Transverse colon (tissue), 4 donors: ENCODE measurements around the gene WDCP. TPM values are rescaled to one million over a fixed set of nuclear protein-coding genes. Genes with fewer than 3 reads are reported as not detected.

Source experiments
- DNase-seq: peaks from one replicate; pipeline ENCODE4 v3.0.0-alpha.2; 2019
- H3K27ac ChIP-seq, 4 donors: fragments of 200-600 bp; sonication (generic); 2 replicates each; pipeline ENCODE4 v1.5.1; 2016 to 2018; ENCODE audit warnings: inconsistent platforms in 4 of 4
- H3K27me3 ChIP-seq: fragments of 200-600 bp; sonication (generic); 2 replicates; pipeline ENCODE4 v1.5.1; 2017; ENCODE audit warnings: inconsistent platforms
- H3K36me3 ChIP-seq, 4 donors: fragments of 200-600 bp; sonication (generic); 2 replicates each; pipeline ENCODE4 v1.5.1; 2017 to 2019; ENCODE audit warnings: inconsistent platforms in 4 of 4
- H3K4me1 ChIP-seq, 4 donors: fragments of 200-600 bp; sonication (generic); 2 replicates each; pipeline ENCODE4 v1.5.1; 2017 to 2020; ENCODE audit warnings: inconsistent platforms in 4 of 4
- H3K4me3 ChIP-seq, 4 donors: fragments of 200-600 bp; sonication (generic); 1 replicate in 1 of 4; 2 replicates in 3 of 4; pipeline versions ENCODE4 v1.5.1 to v1.6.1; 2017 to 2019; ENCODE audit warnings: inconsistent platforms in 4 of 4
- H3K9me3 ChIP-seq, 2 donors: fragments of 200-600 bp; sonication (generic); 2 replicates each; pipeline ENCODE4 v1.5.1; 2017 to 2019; ENCODE audit warnings: inconsistent platforms in 2 of 2
- EP300 ChIP-seq: sonication (generic); formaldehyde crosslinking; IDR thresholded peaks from one replicate; pipeline ENCODE4 v1.6.1; 2017; ENCODE audit warnings: antibody characterized with exemption, low read depth
- POLR2A ChIP-seq: fragments of 450-650 bp; IDR thresholded peaks from one replicate; pipeline ENCODE4 v1.6.1; 2016; ENCODE audit warnings: antibody characterized with exemption, mild to moderate bottlenecking, moderate library complexity
- POLR2AphosphoS5 ChIP-seq, 3 donors: sonication (generic); formaldehyde crosslinking; IDR thresholded peaks; one replicate each; pipeline ENCODE4 v1.6.1; 2016; ENCODE audit warnings: antibody characterized with exemption in 3 of 3
- WGBS, 2 donors: methylation state at CpG; one replicate each; pipeline ENCODE4 v1.1.5; 2018; ENCODE audit warnings: low coverage in 1 of 2; 5-methylcytosine and 5-hydroxymethylcytosine counted together
- in situ Hi-C, 4 donors: fragments of 200-750 bp; cut with MboI; loops; one replicate each; pipeline versions ENCODE4 v1.15.0 to v1.15.1; 2017; ENCODE audit warnings: low sequenced_read_pairs in 3 of 4, low pct_ligation_motif_present in 1 of 4, low pct_unique_long_range_greater_than_20kb in 1 of 4
- intact Hi-C: fragments of 100-400 bp; cut with DNase I; formaldehyde crosslinking; loops from one replicate; pipeline ENCODE4 v1.15.1; 2023; ENCODE audit warnings: low total_unique reads
- total RNA-seq, 4 donors: library from RNA; depleted of rRNA; stranded (reverse); fragments of >200 nt; gene quantifications; one replicate each; pipeline ENCODE4 v1.1.0, GENCODE V29; 2016
- TF ChIP-seq, protein P1 (sequence below), 5 experiments: fragments of 200-600 bp in 3 of 5; fragments of 450-650 bp in 2 of 5; sonication (generic) in 3 of 5; IDR thresholded peaks; 1 replicate in 2 of 5; 2 replicates in 3 of 5; pipeline ENCODE4 v1.5.1; 2016 to 2017; ENCODE audit warnings: antibody characterized with exemption in 5 of 5, inconsistent platforms in 3 of 5, mild to moderate bottlenecking in 2 of 5, moderate library complexity in 1 of 5

The WDCP gene
- total RNA-seq, 4 donors from 2014 or later = 1.5 to 4.0 (median 3.0) TPM

DNA sequence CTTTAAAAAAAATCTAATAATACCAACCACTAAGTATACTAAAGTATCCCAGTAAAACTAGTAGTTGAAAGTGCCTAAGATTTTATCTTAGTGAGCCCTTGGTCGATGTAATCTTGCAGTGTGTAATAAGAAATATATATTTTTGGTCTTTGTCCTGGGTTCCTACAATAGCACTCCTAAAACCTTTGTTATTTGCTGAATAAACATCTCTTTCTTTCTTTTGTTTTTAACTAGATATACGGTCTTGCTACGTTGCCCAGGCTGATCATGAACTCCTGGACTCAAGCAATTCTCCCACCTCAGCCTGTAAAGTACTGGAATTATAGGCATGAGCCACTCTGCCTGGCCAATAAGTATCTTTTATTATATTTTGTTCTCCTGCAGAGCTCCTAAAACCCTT is 39.8 kb upstream of the WDCP start:
- in situ Hi-C loops = no loop called here
- Histone ChIP-seq H3K4me1 (peaks cover 8 to 25% (median 15%) of the 10 kb centered on the region in 4 donors), H3K36me3 (peaks cover 0 to 4% (median 0%) of the 10 kb centered on the region in 4 donors), H3K27me3 (no peaks in the 10 kb centered on the region), H3K9me3 (no peaks in the 10 kb centered on the region), H3K4me3 (no peak overlapping the region), H3K27ac (no peak overlapping the region)
- no peak for DNase-seq
- no peak for TF ChIP-seq POLR2AphosphoS5 (IDR thresholded peaks at IDR 0.05)
- intact Hi-C loops = no loop called here
- 77 to 81% methylated on average over 3 of the region's 3 CpGs for WGBS, 2 donors

DNA sequence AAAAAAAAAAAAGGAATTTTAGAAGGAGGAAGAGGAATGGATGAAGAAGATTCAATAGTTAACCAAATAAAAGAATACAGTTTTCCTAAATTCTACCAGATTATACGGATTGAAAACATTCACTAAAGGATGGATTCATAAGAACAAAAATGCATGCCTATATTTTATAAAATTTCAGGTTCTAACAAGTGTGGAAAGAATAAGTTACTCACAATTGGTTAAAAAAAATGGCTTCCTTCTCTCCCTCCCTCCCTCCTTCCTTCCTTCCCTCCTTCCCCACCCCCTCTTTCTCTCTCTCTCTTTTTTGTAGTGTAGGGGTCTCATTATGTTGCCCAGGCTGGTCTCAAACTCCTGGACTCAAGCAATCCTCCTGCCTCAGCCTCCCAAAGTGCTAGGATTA is 39.0 kb upstream of the WDCP start:
- Histone ChIP-seq H3K27ac (no peak overlapping the region), H3K36me3 (peaks cover 0 to 8% (median 0%) of the 10 kb centered on the region in 4 donors), H3K9me3 (no peaks in the 10 kb centered on the region), H3K4me3 (no peak overlapping the region), H3K4me1 (peaks cover 8 to 27% (median 15%) of the 10 kb centered on the region in 4 donors), H3K27me3 (no peaks in the 10 kb centered on the region)
- TF ChIP-seq EP300 (no peak), POLR2AphosphoS5 (IDR thresholded peaks at IDR 0.05) (no peak), POLR2A (no peak)
- TF ChIP-seq, protein P1, sequence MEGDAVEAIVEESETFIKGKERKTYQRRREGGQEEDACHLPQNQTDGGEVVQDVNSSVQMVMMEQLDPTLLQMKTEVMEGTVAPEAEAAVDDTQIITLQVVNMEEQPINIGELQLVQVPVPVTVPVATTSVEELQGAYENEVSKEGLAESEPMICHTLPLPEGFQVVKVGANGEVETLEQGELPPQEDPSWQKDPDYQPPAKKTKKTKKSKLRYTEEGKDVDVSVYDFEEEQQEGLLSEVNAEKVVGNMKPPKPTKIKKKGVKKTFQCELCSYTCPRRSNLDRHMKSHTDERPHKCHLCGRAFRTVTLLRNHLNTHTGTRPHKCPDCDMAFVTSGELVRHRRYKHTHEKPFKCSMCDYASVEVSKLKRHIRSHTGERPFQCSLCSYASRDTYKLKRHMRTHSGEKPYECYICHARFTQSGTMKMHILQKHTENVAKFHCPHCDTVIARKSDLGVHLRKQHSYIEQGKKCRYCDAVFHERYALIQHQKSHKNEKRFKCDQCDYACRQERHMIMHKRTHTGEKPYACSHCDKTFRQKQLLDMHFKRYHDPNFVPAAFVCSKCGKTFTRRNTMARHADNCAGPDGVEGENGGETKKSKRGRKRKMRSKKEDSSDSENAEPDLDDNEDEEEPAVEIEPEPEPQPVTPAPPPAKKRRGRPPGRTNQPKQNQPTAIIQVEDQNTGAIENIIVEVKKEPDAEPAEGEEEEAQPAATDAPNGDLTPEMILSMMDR (IDR thresholded peaks at IDR 0.05) = no peak
- DNase-seq = no peak
- in situ Hi-C loops = no loop called here
- intact Hi-C loops = no loop called here
- 57 to 88% methylated on average over 1 of the region's 1 CpG for WGBS, 2 donors

DNA sequence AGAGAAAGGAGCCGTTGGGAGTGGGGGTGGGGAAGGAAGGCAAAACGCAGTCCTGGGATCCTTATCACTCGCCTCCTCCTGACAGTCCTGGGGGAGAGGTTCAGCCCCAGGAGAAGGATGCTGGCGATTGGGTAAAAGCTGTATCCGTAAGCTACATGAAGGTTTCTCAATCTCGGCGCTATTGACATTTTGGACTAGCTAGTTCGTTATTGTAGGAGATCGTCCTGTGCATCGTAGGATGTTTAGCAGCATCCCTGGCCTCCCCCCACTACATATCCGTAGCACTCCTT is 38.0 kb upstream of the WDCP start:
- Histone ChIP-seq H3K27me3 (no peaks in the 10 kb centered on the region), H3K4me3 (peak overlapping the region; percentile 42 to 63 (median 53)), H3K9me3 (no peaks in the 10 kb centered on the region), H3K27ac (peak overlapping the region; percentile 92 to 96 (median 93)), H3K4me1 (peaks cover 8 to 27% (median 15%) of the 10 kb centered on the region in 4 donors), H3K36me3 (peaks cover 0 to 8% (median 0%) of the 10 kb centered on the region in 4 donors)
- TF ChIP-seq EP300 (no peak), POLR2A (no peak), POLR2AphosphoS5 (IDR thresholded peaks at IDR 0.05) (no peak)
- TF ChIP-seq, protein P1 (IDR thresholded peaks at IDR 0.05) = no peak
- intact Hi-C loops = no loop called here
- 19 to 46% methylated on average over 10 to 11 of the region's 11 CpGs for WGBS, 2 donors
- in situ Hi-C loops = no loop called here
- peak; percentile 62 for DNase-seq

DNA sequence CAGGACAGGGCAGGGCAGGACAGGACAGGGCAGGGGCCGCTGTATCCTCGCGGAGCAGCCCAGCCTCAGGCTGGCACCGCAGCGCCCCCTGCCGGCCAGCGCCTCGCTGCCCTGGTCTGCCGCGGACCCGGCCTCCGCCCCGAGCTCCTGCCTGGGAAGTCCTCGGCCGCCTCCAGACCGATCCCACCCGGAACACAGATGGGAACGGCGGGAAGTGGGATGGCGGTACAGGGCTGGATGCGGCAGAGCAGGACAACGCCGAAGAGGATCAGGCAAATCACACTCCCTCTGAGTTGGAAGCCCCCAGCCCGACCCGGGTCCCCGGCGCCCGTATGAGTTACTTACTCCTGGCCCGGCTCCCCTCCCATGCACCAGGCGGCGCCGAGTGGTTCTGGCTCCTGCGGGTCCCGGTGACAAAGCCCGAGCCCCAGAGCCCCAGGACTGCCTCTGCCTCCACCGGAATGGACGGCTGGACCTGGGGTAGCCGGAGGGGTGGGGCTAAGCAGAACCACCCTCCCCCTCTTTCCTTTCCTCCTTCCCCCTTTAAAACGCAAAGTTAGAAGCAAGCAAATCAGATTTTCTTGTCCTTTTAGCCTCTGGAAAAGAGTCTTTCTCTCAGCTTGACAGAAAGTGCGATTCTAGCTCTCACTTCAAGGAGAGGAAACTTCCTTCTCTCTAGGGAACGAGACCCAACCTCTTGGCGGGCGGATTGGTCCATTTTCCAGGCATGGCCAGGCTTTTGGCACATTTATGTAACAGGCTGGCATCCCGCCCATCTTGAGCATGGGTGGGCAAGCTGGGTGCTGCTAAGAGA is 37.4 kb upstream of the WDCP start, which contains the start of gene TP53I3:
Gene TP53I3 (minus strand): TSS at position 449 of the 814 bp plus-strand sequence. CDS start 508 bp downstream, outside the sequence.
- peak; percentile 91 for DNase-seq
- in situ Hi-C loops (no loop called here), intact Hi-C loops (loop anchor here (1.0 kb wide), 1 partner anchor 157 kb away; the partner anchor contains the start of gene ATAD2B)
- TF ChIP-seq POLR2AphosphoS5 (IDR thresholded peaks at IDR 0.05) = peak; percentile 76 to 86 (median 83)
- peak; percentile 93 for TF ChIP-seq POLR2A
- TF ChIP-seq EP300 = no peak
- TF ChIP-seq, protein P1 (IDR thresholded peaks at IDR 0.05) = peak; percentile 96 to 100 (median 98)
- WGBS, 2 donors = 0 to 2% methylated on average over 5 to 40 of the region's 44 CpGs
- Histone ChIP-seq H3K4me3 (peak within 1 kb of the TSS; percentile 42 to 63 (median 53)), H3K27me3 (no peaks in the 10 kb centered on the region), H3K27ac (peak within 1 kb of the TSS; percentile 92 to 96 (median 93)), H3K9me3 (no peaks in the 10 kb centered on the region), H3K36me3 (peaks cover 0 to 8% (median 0%) of the 10 kb centered on the region in 4 donors), H3K4me1 (peaks cover 8 to 27% (median 15%) of the 10 kb centered on the region in 4 donors)
